OCI-LY7 (cell line): Measurements from ENCODE around the gene CNTNAP5. TPM values are rescaled to one million over a fixed set of nuclear protein-coding genes. Genes with fewer than 3 reads are reported as not detected.

Experiments used
- BruUV-seq: library from RNA; stranded (reverse); fragments of 400-500 nt; replicated peaks from 2 replicates; lab custom pipeline; 2021; lab: Mats Ljungman, UMichigan
- CTCF ChIA-PET: fragments of 300-600 bp; sonication (Branson Sonifier 250); formaldehyde crosslinking; loops from one replicate; lab custom pipeline; 2022; ENCODE audit warnings: antibody characterized with exemption; ENCODE audit not compliant: unreplicated experiment; lab: Charles Lee
- POLR2A ChIA-PET: fragments of 300-600 bp; sonication (Branson Sonifier 250); formaldehyde crosslinking; loops from one replicate; lab custom pipeline; 2022; ENCODE audit warnings: antibody characterized with exemption; lab: Charles Lee
- DNase-seq: peaks from one replicate; pipeline ENCODE4 v3.0.0-alpha.2; 2015; ENCODE audit warnings: low spot score
- H2AFZ ChIP-seq: fragments of 200-600 bp; sonication (generic), shearing (Covaris generic); 2 replicates; pipeline ENCODE4 v1.6.1; 2014; ENCODE audit warnings: mild to moderate bottlenecking, antibody characterized with exemption, low read length, moderate library complexity
- H3K27ac ChIP-seq: fragments of 200-600 bp; sonication (generic); 2 replicates; pipeline ENCODE4 v1.5.1; 2014; ENCODE audit warnings: mixed run types, low read depth, mild to moderate bottlenecking, moderate library complexity, low read length, inconsistent platforms; ENCODE audit not compliant: poor library complexity, severe bottlenecking
- H3K36me3 ChIP-seq: fragments of 200-600 bp; sonication (generic); 2 replicates; pipeline ENCODE4 v1.6.1; 2014; ENCODE audit warnings: mild to moderate bottlenecking, antibody characterized with exemption, low read length, moderate library complexity, mixed read lengths; ENCODE audit not compliant: insufficient read depth
- H3K4me1 ChIP-seq: fragments of 200-600 bp; sonication (generic); 2 replicates; pipeline ENCODE4 v1.5.1; 2014; ENCODE audit warnings: mild to moderate bottlenecking, low read length; ENCODE audit not compliant: insufficient read depth, poor library complexity, severe bottlenecking
- H3K4me2 ChIP-seq: fragments of 200-600 bp; sonication (generic); 2 replicates; pipeline ENCODE4 v1.6.1; 2014; ENCODE audit warnings: mild to moderate bottlenecking, low read length
- H3K4me3 ChIP-seq: fragments of 200-600 bp; sonication (generic); 2 replicates; pipeline ENCODE4 v1.5.1; 2014; ENCODE audit warnings: mild to moderate bottlenecking, low read depth, low read length; ENCODE audit not compliant: poor library complexity, severe bottlenecking
- H3K79me2 ChIP-seq: fragments of 200-600 bp; sonication (generic); 2 replicates; pipeline ENCODE4 v1.6.1; 2016; ENCODE audit warnings: low read depth, mild to moderate bottlenecking, low read length, moderate library complexity, mixed read lengths; ENCODE audit not compliant: insufficient read depth
- H3K9me2 ChIP-seq: fragments of 200-600 bp; sonication (generic); 2 replicates; pipeline ENCODE4 v1.6.1; 2016; ENCODE audit warnings: mild to moderate bottlenecking, low read length, mixed read lengths; ENCODE audit not compliant: insufficient read depth
- H3K9me3 ChIP-seq: fragments of 200-600 bp; sonication (generic); 2 replicates; pipeline ENCODE4 v1.6.1; 2014; ENCODE audit warnings: mild to moderate bottlenecking, mixed run types, low read length, mixed read lengths
- H4K20me1 ChIP-seq: fragments of 200-600 bp; sonication (generic); 2 replicates; pipeline ENCODE4 v1.6.1; 2014; ENCODE audit warnings: mild to moderate bottlenecking, antibody characterized with exemption, low read length, moderate library complexity, mixed read lengths; ENCODE audit not compliant: insufficient read depth
- EZH2phosphoT487 ChIP-seq: fragments of 200-600 bp; sonication (generic); IDR thresholded peaks from 2 replicates; pipeline ENCODE4 v1.6.1; 2018; ENCODE audit warnings: low read depth, borderline replicate concordance, mild to moderate bottlenecking, mixed run types, antibody characterized with exemption, low read length, moderate library complexity, mixed read lengths
- intact Hi-C: fragments of 100-400 bp; cut with micrococcal nuclease; formaldehyde crosslinking; loops from one replicate; pipeline ENCODE4 v1.10.0; 2022; ENCODE audit not compliant: unreplicated experiment
- total RNA-seq, 2 experiments: library from RNA; depleted of rRNA in 1 of 2; stranded (reverse); fragments of >200 nt in 1 of 2; shearing (Covaris generic) in 1 of 2; gene quantifications; 2 replicates each; pipeline ENCODE4 v1.2.3, GENCODE V29; 2014 to 2022
- TF ChIP-seq, protein P1 (sequence below): fragments of 200-600 bp; sonication (generic); conservative IDR thresholded peaks from 2 replicates; pipeline ENCODE4 v1.5.1; 2014; ENCODE audit warnings: mild to moderate bottlenecking, antibody characterized with exemption, low read length, moderate library complexity, mixed read lengths

Gene CNTNAP5
- total RNA-seq, 2 experiments from 2014 or later = not detected

DNA sequence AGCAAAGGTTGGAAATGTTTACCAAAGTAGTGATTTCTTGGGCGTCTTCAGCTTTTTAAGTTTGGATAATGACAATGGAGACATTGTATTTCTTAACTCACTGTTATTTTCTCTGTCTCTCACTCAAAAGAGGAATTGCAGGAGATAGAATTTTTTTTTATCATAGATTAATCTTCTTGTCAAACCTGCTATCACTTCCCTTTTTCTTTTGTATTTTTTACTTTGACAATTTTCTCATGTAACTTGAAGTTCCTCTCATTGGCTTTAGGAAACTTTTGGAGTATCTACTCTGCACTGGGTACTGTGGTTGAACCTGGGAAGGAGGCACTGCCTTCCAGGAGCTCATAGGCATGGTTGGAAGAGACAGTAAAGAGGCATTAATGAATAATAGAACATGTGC, 489.1 kb downstream of the CNTNAP5 start:
- H4K20me1 ChIP-seq = no peaks in the 10 kb centered on the region
- no peak for DNase-seq
- H3K27ac ChIP-seq = no peak overlapping the region
- no peak overlapping the region for H3K4me2 ChIP-seq
- no peaks in the 10 kb centered on the region for H3K79me2 ChIP-seq
- no peaks in the 10 kb centered on the region for H3K36me3 ChIP-seq
- no peak for TF ChIP-seq EZH2phosphoT487
- TF ChIP-seq, protein P1, sequence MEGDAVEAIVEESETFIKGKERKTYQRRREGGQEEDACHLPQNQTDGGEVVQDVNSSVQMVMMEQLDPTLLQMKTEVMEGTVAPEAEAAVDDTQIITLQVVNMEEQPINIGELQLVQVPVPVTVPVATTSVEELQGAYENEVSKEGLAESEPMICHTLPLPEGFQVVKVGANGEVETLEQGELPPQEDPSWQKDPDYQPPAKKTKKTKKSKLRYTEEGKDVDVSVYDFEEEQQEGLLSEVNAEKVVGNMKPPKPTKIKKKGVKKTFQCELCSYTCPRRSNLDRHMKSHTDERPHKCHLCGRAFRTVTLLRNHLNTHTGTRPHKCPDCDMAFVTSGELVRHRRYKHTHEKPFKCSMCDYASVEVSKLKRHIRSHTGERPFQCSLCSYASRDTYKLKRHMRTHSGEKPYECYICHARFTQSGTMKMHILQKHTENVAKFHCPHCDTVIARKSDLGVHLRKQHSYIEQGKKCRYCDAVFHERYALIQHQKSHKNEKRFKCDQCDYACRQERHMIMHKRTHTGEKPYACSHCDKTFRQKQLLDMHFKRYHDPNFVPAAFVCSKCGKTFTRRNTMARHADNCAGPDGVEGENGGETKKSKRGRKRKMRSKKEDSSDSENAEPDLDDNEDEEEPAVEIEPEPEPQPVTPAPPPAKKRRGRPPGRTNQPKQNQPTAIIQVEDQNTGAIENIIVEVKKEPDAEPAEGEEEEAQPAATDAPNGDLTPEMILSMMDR = no peak
- H3K4me1 ChIP-seq = no peaks in the 10 kb centered on the region
- ChIA-PET POLR2A (interaction anchor here (0.8 to 0.9 kb wide), 2 partner anchors 10 to 27 kb away, joined by 3 read pairs; no protein-coding TSS in a partner anchor), CTCF (no interaction called here)
- no peaks in the 10 kb centered on the region for H3K9me3 ChIP-seq
- H2AFZ ChIP-seq = no peak overlapping the region
- no peak overlapping the region for H3K4me3 ChIP-seq
- H3K9me2 ChIP-seq = no peaks in the 10 kb centered on the region
- BruUV-seq = no TSS peak
- intact Hi-C loops = no loop called here

DNA sequence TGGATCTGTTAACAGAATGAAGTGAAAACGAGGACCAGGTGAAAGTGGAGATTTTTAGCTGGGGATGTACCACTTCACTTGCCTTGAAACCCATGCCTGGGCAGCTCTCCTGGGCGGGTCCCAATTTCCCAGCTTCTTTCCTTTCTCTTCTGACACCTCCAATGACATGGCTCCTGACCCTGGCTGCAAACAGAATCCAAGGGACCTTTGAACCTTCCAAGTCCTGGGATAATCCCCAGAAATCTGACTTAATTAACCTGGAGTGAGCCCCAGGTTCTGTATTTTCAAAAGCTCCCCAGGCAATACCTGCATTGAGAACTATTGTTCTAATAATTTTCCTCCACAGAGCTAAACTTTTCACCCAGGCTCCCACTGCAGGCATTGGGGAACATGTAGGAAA, 495.9 kb downstream of the CNTNAP5 start:
- POLR2A ChIA-PET = no interaction called here
- Histone ChIP-seq H3K36me3 (no peaks in the 10 kb centered on the region), H3K4me2 (no peak overlapping the region), H3K4me1 (no peaks in the 10 kb centered on the region), H3K79me2 (no peaks in the 10 kb centered on the region), H3K9me3 (no peaks in the 10 kb centered on the region), H3K27ac (no peak overlapping the region), H4K20me1 (no peaks in the 10 kb centered on the region), H2AFZ (no peak overlapping the region), H3K9me2 (no peaks in the 10 kb centered on the region), H3K4me3 (no peak overlapping the region)
- CTCF ChIA-PET = no interaction called here
- DNase-seq = no peak
- intact Hi-C loops = no loop called here
- no TSS peak for BruUV-seq
- no peak for TF ChIP-seq EZH2phosphoT487
- TF ChIP-seq, protein P1 = no peak

DNA sequence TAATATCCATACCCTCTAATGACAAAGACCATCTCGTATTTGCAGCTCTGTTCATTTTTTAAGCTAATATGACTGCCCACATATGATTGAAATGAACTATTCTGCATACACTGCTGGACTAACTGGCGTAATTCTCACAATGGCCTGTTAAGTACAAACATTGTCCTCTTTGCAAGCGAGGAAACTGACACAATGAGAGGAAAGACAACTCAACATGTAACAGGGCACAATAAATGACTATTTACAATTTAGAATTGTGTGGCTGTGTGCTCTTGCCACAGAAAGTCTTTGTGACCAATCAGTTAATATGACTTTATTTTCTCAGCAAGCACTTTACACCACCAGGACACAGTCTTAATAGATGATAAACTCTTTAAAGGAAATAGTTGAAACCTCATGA, 498.0 kb downstream of the CNTNAP5 start:
- no peak for TF ChIP-seq EZH2phosphoT487
- TF ChIP-seq, protein P1 = no peak
- Histone ChIP-seq H3K27ac (no peak overlapping the region), H3K4me3 (no peak overlapping the region), H2AFZ (no peak overlapping the region), H3K9me3 (no peaks in the 10 kb centered on the region), H3K9me2 (no peaks in the 10 kb centered on the region), H3K79me2 (no peaks in the 10 kb centered on the region), H3K4me2 (no peak overlapping the region), H3K36me3 (no peaks in the 10 kb centered on the region), H3K4me1 (no peaks in the 10 kb centered on the region), H4K20me1 (no peaks in the 10 kb centered on the region)
- no TSS peak for BruUV-seq
- no peak for DNase-seq
- intact Hi-C loops = no loop called here
- POLR2A ChIA-PET = interaction anchor here (1.2 kb wide), 1 partner anchor 9 kb away, joined by 3 read pairs; no protein-coding TSS in a partner anchor
- CTCF ChIA-PET = no interaction called here
